SK-N-SH (cell line): ENCODE results near the gene ACKR3.
A peak's percentile ranks its signal among the peaks of the same experiment; 100 is the strongest.

Source experiments
- EZH2phosphoT487 ChIP-seq: fragments of 200-600 bp; sonication (generic); IDR thresholded peaks from 2 replicates; pipeline ENCODE4 v1.6.1; 2017; ENCODE audit warnings: low read depth, mixed run types, mild to moderate bottlenecking, antibody characterized with exemption, moderate library complexity, borderline replicate concordance
- POLR2AphosphoS5 ChIP-seq: IDR thresholded peaks from 2 replicates; pipeline ENCODE4 v1.6.1; 2012; ENCODE audit warnings: low read depth, low read length
- TF ChIP-seq, protein P1 (sequence below): fragments of 200-600 bp; sonication (generic); IDR thresholded peaks from 2 replicates; pipeline ENCODE4 v1.6.1; 2017; ENCODE audit warnings: antibody characterized with exemption, mild to moderate bottlenecking, moderate library complexity

GRCh38 chr2:236569573-236569973 lies at the start of gene ACKR3:
- TF ChIP-seq POLR2AphosphoS5 (no peak), EZH2phosphoT487 (no peak)
- TF ChIP-seq, protein P1, sequence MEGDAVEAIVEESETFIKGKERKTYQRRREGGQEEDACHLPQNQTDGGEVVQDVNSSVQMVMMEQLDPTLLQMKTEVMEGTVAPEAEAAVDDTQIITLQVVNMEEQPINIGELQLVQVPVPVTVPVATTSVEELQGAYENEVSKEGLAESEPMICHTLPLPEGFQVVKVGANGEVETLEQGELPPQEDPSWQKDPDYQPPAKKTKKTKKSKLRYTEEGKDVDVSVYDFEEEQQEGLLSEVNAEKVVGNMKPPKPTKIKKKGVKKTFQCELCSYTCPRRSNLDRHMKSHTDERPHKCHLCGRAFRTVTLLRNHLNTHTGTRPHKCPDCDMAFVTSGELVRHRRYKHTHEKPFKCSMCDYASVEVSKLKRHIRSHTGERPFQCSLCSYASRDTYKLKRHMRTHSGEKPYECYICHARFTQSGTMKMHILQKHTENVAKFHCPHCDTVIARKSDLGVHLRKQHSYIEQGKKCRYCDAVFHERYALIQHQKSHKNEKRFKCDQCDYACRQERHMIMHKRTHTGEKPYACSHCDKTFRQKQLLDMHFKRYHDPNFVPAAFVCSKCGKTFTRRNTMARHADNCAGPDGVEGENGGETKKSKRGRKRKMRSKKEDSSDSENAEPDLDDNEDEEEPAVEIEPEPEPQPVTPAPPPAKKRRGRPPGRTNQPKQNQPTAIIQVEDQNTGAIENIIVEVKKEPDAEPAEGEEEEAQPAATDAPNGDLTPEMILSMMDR: 0 out of 2 replicates have a peak, but pooled peaks have one; percentile 18
